H1 (cell line): ENCODE data around the gene DIP2B. TPM values are rescaled to one million over a fixed set of nuclear protein-coding genes. Genes with fewer than 3 reads are reported as not detected.

Experiments
- ATF2 ChIP-seq: IDR thresholded peaks from 2 replicates; pipeline ENCODE4 v1.6.1; 2012; ENCODE audit warnings: low read length, inconsistent platforms
- BRCA1 ChIP-seq: IDR thresholded peaks from 2 replicates; pipeline ENCODE4 v1.6.1; 2012; ENCODE audit warnings: low read depth, low read length, improper control_type of control experiment
- CHD7 ChIP-seq: fragments of 300-600 bp; sonication (generic); IDR thresholded peaks from 2 replicates; pipeline ENCODE4 v1.7.1; 2012; ENCODE audit warnings: low read length, moderate library complexity, mild to moderate bottlenecking, inconsistent platforms; ENCODE audit not compliant: insufficient replicate concordance
- EGR1 ChIP-seq: IDR thresholded peaks from 2 replicates; pipeline ENCODE4 v1.6.1; 2011; ENCODE audit warnings: low read depth, low read length, borderline replicate concordance
- JUND ChIP-seq: IDR thresholded peaks from 2 replicates; pipeline ENCODE4 v1.6.1; 2011; ENCODE audit warnings: mild to moderate bottlenecking, improper control_type of control experiment, low read length
- RFX5 ChIP-seq: IDR thresholded peaks from 2 replicates; pipeline ENCODE4 v1.6.1; 2011; ENCODE audit warnings: low read depth, low read length, improper control_type of control experiment, borderline replicate concordance
- SIN3A ChIP-seq, 2 experiments: IDR thresholded peaks in 1 of 2; conservative IDR thresholded peaks in 1 of 2; 2 replicates each; pipeline ENCODE4 v1.6.1; 2011 to 2012; ENCODE audit warnings: low read length in 2 of 2, improper control_type of control experiment in 1 of 2, low read depth in 1 of 2, mild to moderate bottlenecking in 1 of 2
- polyA plus RNA-seq, 7 experiments: library from polyadenylated mRNA; depleted of rRNA in 3 of 7; stranded (reverse) in 5 of 7; unstranded in 2 of 7; fragments of >200 nt in 5 of 7; fragments of 200-250 nt in 2 of 7; gene quantifications; 1 replicate in 5 of 7; 2 replicates in 1 of 7; 4 replicates in 1 of 7; pipeline versions ENCODE4 v1.2.1 to v1.2.3, GENCODE V29; 2011 to 2013; ENCODE audit warnings: missing spikeins in 2 of 7, mixed read lengths in 2 of 7
- total RNA-seq: library from RNA; stranded (reverse); fragmentation: NEBNext Ultra II Directional; extraction: Animal tissue kit (Norgen Biotek cat#: 25700); gene quantifications from 2 replicates; pipeline ENCODE4 v1.2.1, GENCODE V29; 2021

Gene DIP2B
- total and polyA plus RNA-seq, 2 of the 8 experiments (the other 6 are each of a cell fraction or from before 2014, with no cell fraction given) = 11.1 to 29.6 TPM

- TF ChIP-seq SIN3A (conservative IDR thresholded peaks at IDR 0.05 in 1 of 2, IDR thresholded peaks at IDR 0.05 in 1 of 2; ENCODE audit: low read depth in 1 of 2, low read length in 2 of 2) (no peak), RFX5 (no peak), CHD7 (no peak), ATF2 (no peak), EGR1 (no peak), JUND (no peak), BRCA1 (no peak)
These were observed 22.2 kb upstream of the DIP2B start (continued) for GRCh38 chr12:50482571-50482970.
